ENCODE measurements around the gene ABCG1. TPM values are rescaled to one million over a fixed set of nuclear protein-coding genes. Genes with fewer than 3 reads are reported as not detected.

Gene ABCG1
- total RNA-seq, 2 experiments from 2014 or later = 16.7 to 17.3 TPM

DNA sequence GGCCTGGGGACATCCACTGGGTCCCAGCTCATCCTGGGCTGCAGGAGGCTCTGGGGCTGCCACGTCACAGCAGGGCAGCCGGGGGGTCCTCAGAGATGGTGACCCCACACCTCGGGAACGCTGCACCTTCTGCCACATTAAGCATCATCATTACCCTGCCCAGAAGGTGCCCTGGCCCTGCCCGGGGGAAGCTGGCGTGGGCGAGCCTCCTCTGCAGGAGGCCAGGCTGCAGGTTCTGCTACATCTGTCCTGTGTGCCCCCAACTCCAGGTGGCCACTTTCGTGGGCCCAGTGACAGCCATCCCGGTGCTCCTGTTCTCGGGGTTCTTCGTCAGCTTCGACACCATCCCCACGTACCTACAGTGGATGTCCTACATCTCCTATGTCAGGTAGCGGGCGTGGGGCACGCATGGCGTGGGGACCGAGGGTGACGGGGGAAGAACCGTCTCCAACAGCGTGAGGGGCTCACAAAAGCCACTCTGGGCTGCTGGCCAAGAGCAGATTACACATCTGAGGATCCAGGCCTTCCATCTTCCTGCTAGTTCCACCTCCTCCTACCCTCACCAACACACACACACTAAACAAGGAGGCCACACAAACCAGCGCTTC lies 75.4 kb downstream of the ABCG1 start:
- no peaks in the 10 kb centered on the region for H4K20me1 ChIP-seq (ENCODE audit: insufficient read depth, low read length)
- no TSS peak for BruUV-seq (replicated peaks)
- ChIA-PET POLR2A (no interaction called here), CTCF (ENCODE audit: unreplicated experiment) (interaction anchor here (0.6 kb wide), 1 partner anchor 152 kb away, joined by 3 read pairs; no protein-coding TSS in a partner anchor)
- peaks cover 58% of the 10 kb centered on the region for H3K36me3 ChIP-seq (ENCODE audit: insufficient read depth, low read length)
- H3K79me2 ChIP-seq (ENCODE audit: insufficient read depth, low read depth, low read length) = no peaks in the 10 kb centered on the region
- no peaks in the 10 kb centered on the region for H3K9me2 ChIP-seq (ENCODE audit: insufficient read depth, low read length)
- no peak overlapping the region for H2AFZ ChIP-seq (ENCODE audit: low read length)
- H3K9me3 ChIP-seq (ENCODE audit: low read length) = peaks cover 7% of the 10 kb centered on the region; the same call in 1 of the 2 replicates
- H3K4me1 ChIP-seq (ENCODE audit: insufficient read depth, low read length, poor library complexity, severe bottlenecking) = no peaks in the 10 kb centered on the region
- H3K4me2 ChIP-seq (ENCODE audit: low read length) = no peak overlapping the region
- DNase-seq (ENCODE audit: low spot score) = no peak
- intact Hi-C loops (cut with micrococcal nuclease; ENCODE audit: unreplicated experiment) = no loop called here
- no peak overlapping the region for H3K4me3 ChIP-seq (ENCODE audit: low read depth, low read length, poor library complexity, severe bottlenecking)
- TF ChIP-seq, protein P1, sequence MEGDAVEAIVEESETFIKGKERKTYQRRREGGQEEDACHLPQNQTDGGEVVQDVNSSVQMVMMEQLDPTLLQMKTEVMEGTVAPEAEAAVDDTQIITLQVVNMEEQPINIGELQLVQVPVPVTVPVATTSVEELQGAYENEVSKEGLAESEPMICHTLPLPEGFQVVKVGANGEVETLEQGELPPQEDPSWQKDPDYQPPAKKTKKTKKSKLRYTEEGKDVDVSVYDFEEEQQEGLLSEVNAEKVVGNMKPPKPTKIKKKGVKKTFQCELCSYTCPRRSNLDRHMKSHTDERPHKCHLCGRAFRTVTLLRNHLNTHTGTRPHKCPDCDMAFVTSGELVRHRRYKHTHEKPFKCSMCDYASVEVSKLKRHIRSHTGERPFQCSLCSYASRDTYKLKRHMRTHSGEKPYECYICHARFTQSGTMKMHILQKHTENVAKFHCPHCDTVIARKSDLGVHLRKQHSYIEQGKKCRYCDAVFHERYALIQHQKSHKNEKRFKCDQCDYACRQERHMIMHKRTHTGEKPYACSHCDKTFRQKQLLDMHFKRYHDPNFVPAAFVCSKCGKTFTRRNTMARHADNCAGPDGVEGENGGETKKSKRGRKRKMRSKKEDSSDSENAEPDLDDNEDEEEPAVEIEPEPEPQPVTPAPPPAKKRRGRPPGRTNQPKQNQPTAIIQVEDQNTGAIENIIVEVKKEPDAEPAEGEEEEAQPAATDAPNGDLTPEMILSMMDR (conservative IDR thresholded peaks at IDR 0.05; ENCODE audit: low read length) = no peak
- no peak for TF ChIP-seq EZH2phosphoT487 (IDR thresholded peaks at IDR 0.05; ENCODE audit: borderline replicate concordance, low read depth, low read length)
- H3K27ac ChIP-seq (ENCODE audit: low read depth, low read length, poor library complexity, severe bottlenecking) = no peak overlapping the region

DNA sequence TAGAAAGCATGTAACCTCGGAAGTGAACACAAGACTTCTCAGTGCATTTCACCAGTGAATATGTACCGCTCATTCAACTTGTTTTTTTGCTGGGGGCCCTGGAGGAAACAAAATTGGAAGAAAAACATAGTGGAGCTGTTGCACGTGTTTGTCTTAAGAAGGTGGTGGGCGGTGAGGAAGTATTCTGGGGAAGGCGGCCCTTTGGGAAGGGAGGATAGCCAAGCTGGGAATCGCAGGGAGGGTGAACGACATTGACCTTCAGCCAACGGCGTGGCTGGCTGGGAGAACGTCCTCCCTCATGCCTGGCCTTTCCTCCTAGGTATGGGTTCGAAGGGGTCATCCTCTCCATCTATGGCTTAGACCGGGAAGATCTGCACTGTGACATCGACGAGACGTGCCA lies 76.9 kb downstream of the ABCG1 start:
- no peak for TF ChIP-seq EZH2phosphoT487 (IDR thresholded peaks at IDR 0.05; ENCODE audit: borderline replicate concordance, low read depth, low read length)
- TF ChIP-seq, protein P1 (conservative IDR thresholded peaks at IDR 0.05; ENCODE audit: low read length) = no peak
- no TSS peak for BruUV-seq (replicated peaks)
- Histone ChIP-seq H3K4me2 (ENCODE audit: low read length) (no peak overlapping the region), H3K36me3 (ENCODE audit: insufficient read depth, low read length) (peaks cover 46% of the 10 kb centered on the region), H3K9me2 (ENCODE audit: insufficient read depth, low read length) (no peaks in the 10 kb centered on the region), H3K27ac (ENCODE audit: low read depth, low read length, poor library complexity, severe bottlenecking) (no peak overlapping the region), H4K20me1 (ENCODE audit: insufficient read depth, low read length) (no peaks in the 10 kb centered on the region), H3K79me2 (ENCODE audit: insufficient read depth, low read depth, low read length) (no peaks in the 10 kb centered on the region), H3K4me1 (ENCODE audit: insufficient read depth, low read length, poor library complexity, severe bottlenecking) (no peaks in the 10 kb centered on the region), H3K9me3 (ENCODE audit: low read length) (peaks cover 7% of the 10 kb centered on the region; the same call in 1 of the 2 replicates), H3K4me3 (ENCODE audit: low read depth, low read length, poor library complexity, severe bottlenecking) (no peak overlapping the region), H2AFZ (ENCODE audit: low read length) (no peak overlapping the region)
- POLR2A ChIA-PET = interaction anchor here (0.9 kb wide), 1 partner anchor 9 kb away, joined by 3 read pairs; no protein-coding TSS in a partner anchor
- no peak for DNase-seq (ENCODE audit: low spot score)
- CTCF ChIA-PET (ENCODE audit: unreplicated experiment) = no interaction called here
- intact Hi-C loops (cut with micrococcal nuclease; ENCODE audit: unreplicated experiment) = no loop called here

DNA sequence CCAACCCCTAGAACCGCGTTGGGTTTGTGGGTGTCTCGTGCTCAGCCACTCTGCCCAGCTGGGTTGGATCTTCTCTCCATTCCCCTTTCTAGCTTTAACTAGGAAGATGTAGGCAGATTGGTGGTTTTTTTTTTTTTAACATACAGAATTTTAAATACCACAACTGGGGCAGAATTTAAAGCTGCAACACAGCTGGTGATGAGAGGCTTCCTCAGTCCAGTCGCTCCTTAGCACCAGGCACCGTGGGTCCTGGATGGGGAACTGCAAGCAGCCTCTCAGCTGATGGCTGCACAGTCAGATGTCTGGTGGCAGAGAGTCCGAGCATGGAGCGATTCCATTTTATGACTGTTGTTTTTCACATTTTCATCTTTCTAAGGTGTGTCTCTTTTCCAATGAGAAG lies 77.6 kb downstream of the ABCG1 start:
- no peaks in the 10 kb centered on the region for H4K20me1 ChIP-seq (ENCODE audit: insufficient read depth, low read length)
- peaks cover 7% of the 10 kb centered on the region; the same call in 1 of the 2 replicates for H3K9me3 ChIP-seq (ENCODE audit: low read length)
- H3K27ac ChIP-seq (ENCODE audit: low read depth, low read length, poor library complexity, severe bottlenecking) = no peak overlapping the region
- H3K9me2 ChIP-seq (ENCODE audit: insufficient read depth, low read length) = no peaks in the 10 kb centered on the region
- intact Hi-C loops (cut with micrococcal nuclease; ENCODE audit: unreplicated experiment) = no loop called here
- BruUV-seq (replicated peaks) = no TSS peak
- POLR2A ChIA-PET = no interaction called here
- H3K4me1 ChIP-seq (ENCODE audit: insufficient read depth, low read length, poor library complexity, severe bottlenecking) = no peaks in the 10 kb centered on the region
- no peak overlapping the region for H3K4me2 ChIP-seq (ENCODE audit: low read length)
- H3K4me3 ChIP-seq (ENCODE audit: low read depth, low read length, poor library complexity, severe bottlenecking) = no peak overlapping the region
- no peak for DNase-seq (ENCODE audit: low spot score)
- H2AFZ ChIP-seq (ENCODE audit: low read length) = no peak overlapping the region
- TF ChIP-seq, protein P1 (conservative IDR thresholded peaks at IDR 0.05; ENCODE audit: low read length) = no peak
- no peak for TF ChIP-seq EZH2phosphoT487 (IDR thresholded peaks at IDR 0.05; ENCODE audit: borderline replicate concordance, low read depth, low read length)
- no peaks in the 10 kb centered on the region for H3K79me2 ChIP-seq (ENCODE audit: insufficient read depth, low read depth, low read length)
- peaks cover 43% of the 10 kb centered on the region for H3K36me3 ChIP-seq (ENCODE audit: insufficient read depth, low read length)
- CTCF ChIA-PET (ENCODE audit: unreplicated experiment) = no interaction called here
